SJSA1 (cell line): ENCODE results near the gene IGF2. TPM values are rescaled to one million over a fixed set of nuclear protein-coding genes. Genes with fewer than 3 reads are reported as not detected.
A peak's percentile ranks its signal among the peaks of the same experiment; 100 is the strongest.

Source experiments
- DNase-seq, 2 experiments: peaks; one replicate each; pipeline ENCODE4 v3.0.0-alpha.2; 2015 to 2020; ENCODE audit warnings: low spot score in 2 of 2, low read depth in 1 of 2
- H3K27ac ChIP-seq: fragments of 250-450 bp; sonication (Bioruptor Pico); 2 replicates; pipeline ENCODE4 v1.5.1; 2020; ENCODE audit warnings: mild to moderate bottlenecking, moderate library complexity
- H3K27me3 ChIP-seq: fragments of 250-450 bp; sonication (Bioruptor Pico); replicated peaks from 2 replicates; pipeline ENCODE4 v1.5.1; 2020; ENCODE audit warnings: mild to moderate bottlenecking, moderate library complexity
- H3K36me3 ChIP-seq: fragments of 250-450 bp; sonication (Bioruptor Pico); 2 replicates; pipeline ENCODE4 v1.5.1; 2020; ENCODE audit warnings: mild to moderate bottlenecking
- H3K4me1 ChIP-seq: fragments of 250-450 bp; sonication (Bioruptor Pico); replicated peaks from 2 replicates; pipeline ENCODE4 v1.6.1; 2021; ENCODE audit warnings: mild to moderate bottlenecking
- H3K4me3 ChIP-seq: fragments of 250-450 bp; sonication (Bioruptor Pico); 2 replicates; pipeline ENCODE4 v1.5.1; 2020; ENCODE audit warnings: mild to moderate bottlenecking
- H3K9me3 ChIP-seq: fragments of 250-450 bp; sonication (Bioruptor Pico); replicated peaks from 2 replicates; pipeline ENCODE4 v1.5.1; 2020; ENCODE audit warnings: mild to moderate bottlenecking
- total RNA-seq: library from RNA; depleted of rRNA; stranded (reverse); fragments of >200 nt; shearing (Covaris generic); gene quantifications from 2 replicates; pipeline ENCODE4 v1.2.3, GENCODE V29; 2014

The IGF2 gene
- total RNA-seq, 1 experiment from 2014 or later = 31.5 TPM

DNA sequence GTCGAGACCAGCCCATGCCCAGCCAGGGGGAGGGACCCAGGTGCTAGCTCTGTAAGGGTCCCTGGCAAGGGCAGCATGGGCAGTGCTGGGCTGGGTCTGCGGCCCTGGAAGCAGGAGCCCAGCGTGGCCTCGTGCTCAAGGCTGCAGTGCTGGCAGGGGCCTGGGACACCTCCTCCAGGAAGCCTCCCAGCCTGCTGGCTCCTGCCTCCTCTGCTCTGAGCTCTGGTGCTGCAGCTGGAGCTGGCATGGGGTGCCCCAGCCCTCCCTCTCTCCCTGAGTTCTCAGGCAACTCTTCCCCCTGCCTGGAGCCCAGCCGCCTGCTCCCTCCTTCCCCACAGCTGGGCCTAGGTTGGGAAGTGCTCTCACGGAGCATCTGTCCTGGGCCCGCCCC lies 15.0 kb upstream of the IGF2 start:
- no peak for DNase-seq
- Histone ChIP-seq H3K36me3 (no peaks in the 10 kb centered on the region), H3K4me3 (no peak overlapping the region), H3K27me3 (peaks cover 12% of the 10 kb centered on the region), H3K9me3 (no peaks in the 10 kb centered on the region), H3K4me1 (peaks cover 5% of the 10 kb centered on the region; the same call in 1 of the 2 replicates), H3K27ac (no peak overlapping the region)

DNA sequence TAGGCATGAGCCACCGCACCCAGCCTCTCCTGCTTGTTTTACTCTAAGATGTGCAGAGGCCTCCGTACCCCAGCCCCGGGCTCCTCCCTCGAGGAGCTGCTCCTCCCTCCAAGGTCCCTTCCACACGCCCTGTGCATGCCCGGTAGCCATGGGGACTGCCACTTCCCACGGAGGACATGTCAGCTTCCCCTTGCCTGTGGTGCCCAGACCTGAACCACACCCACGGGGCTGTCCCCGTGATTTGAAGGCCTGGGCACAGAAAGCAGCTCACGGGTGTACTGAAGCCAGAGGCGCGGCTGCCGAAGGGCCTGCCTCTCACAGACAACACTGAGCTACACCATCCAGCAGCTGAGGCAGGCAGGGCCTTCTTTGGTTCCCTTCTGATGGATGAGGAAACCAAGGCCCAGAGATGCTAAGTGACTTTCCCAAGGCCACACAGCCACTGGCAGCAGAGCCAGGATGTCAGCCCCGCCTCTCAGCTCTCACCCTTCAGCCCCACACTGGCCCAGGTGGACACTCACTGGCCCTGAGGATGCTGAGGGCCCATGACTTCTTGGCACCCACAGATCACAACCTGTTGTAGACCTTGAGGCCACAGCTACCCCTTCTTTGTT lies 14.5 kb upstream of the IGF2 start:
- Histone ChIP-seq H3K4me1 (peaks cover 5% of the 10 kb centered on the region; the same call in 1 of the 2 replicates), H3K36me3 (no peaks in the 10 kb centered on the region), H3K27me3 (peaks cover 15% of the 10 kb centered on the region), H3K27ac (no peak overlapping the region), H3K4me3 (no peak overlapping the region), H3K9me3 (no peaks in the 10 kb centered on the region)
- no peak for DNase-seq

DNA sequence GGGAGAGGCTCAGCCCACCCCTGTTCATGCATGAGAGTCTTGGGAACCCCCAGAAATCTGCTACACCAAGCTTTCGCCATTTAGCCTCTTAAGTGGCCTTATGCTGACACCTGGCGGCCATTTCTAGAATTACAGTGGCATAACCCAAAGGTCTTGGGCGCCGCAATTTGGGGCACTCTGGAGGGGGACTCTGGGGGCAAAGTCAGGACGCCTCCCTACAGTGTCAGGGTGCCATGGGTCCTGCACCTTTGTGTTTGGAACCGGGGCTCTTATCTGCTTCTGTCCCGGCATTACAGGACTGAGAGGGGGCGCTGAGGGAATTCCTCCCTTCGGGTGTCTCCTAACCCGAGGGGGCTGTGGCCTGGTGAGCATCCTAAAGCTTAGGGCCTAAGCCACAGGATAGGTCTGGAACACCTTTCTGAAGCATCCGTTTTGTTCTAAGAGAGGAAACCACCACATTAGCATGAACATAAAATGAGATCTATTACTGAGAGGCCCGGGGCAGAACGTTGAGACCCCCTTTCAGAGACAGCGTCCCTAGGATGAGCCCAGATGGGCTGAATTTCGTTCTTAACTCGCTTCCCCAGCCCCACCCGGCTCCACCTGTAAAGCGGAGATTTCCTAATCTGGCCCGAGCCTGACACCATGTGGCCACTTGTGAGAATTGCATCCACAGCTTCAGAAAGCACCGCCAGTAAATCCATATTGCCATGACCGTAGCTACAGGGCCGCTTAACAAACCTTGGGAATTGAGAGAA lies 12.5 kb upstream of the IGF2 start:
- no peak overlapping the region for H3K4me3 ChIP-seq
- no peak overlapping the region for H3K27ac ChIP-seq
- H3K4me1 ChIP-seq = peaks cover 5% of the 10 kb centered on the region; the same call in 1 of the 2 replicates
- H3K9me3 ChIP-seq = no peaks in the 10 kb centered on the region
- DNase-seq = peak; percentile 80 to 82
- H3K36me3 ChIP-seq = no peaks in the 10 kb centered on the region
- H3K27me3 ChIP-seq = peaks cover 29% of the 10 kb centered on the region

DNA sequence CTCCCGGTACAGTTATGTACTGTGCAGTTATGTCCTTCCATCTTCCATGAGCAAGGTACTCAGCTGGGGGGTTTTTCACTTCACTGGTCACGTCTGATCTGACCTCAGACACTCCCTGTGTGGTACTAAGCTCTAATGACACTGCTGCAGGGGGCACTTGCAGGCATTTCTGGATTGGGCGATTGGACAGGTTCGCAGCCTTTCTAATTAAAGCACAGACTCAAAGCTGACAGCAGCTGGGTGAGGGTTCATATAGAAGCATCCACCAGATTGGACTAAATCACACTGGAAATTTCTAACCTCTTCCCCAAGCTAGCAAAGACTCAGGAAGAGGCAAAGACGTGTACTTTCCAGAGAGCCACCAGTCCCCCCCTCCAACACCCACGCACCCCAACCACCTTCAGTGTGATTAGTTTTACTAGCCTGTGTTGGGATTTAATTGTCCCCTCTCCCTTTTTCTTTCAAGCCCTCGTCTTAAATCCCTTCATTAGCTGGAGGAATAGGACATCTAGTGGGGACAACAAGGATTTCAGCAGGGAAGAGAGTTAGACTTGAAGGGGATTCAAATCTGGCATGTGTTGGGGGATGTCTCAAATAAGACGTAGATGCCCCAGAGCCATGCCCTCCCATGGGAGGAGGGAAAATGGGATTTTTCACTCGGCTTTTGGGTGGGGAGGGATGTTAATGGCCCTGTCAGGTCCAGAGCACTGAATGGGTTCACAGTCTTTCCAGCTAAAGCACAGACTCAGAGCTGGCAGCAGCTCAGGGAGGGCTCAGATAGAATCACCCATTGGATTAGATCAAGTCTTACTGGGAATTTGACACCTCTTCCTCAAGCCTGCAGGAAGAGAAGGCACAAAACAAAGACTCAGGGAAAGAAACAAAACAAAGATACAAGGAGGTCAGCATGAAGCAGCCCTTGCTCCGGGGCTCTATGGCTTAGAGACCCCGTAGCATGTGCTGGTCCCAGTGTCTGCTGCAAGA lies 11.0 kb upstream of the IGF2 start:
- DNase-seq = peak in 1 of 2 experiments; percentile 72
- Histone ChIP-seq H3K27ac (no peak overlapping the region), H3K4me1 (peaks cover 5% of the 10 kb centered on the region; the same call in 1 of the 2 replicates), H3K27me3 (peaks cover 41% of the 10 kb centered on the region), H3K36me3 (no peaks in the 10 kb centered on the region), H3K4me3 (no peak overlapping the region), H3K9me3 (no peaks in the 10 kb centered on the region)

DNA sequence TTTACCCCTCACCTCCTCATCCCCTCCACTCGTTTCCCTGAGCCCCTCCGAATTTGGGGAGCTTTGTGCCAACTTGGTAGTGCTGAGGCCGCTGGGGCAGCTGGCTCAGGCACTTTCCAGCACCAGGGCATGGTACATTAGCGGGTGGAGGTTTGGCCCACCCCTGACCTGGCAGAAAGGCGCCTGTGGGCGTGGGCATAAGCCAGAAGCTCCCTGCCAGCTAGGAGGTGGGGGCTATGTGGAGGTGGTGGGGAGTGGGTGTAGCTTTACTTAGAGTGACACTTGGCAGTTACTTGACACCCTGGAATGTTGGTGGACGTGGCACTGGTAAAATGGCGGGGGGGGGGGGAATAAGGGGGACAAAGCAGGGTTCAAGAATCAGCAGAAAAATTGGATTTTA lies 10.3 kb upstream of the IGF2 start:
- Histone ChIP-seq H3K27me3 (peaks cover 48% of the 10 kb centered on the region), H3K27ac (no peak overlapping the region), H3K9me3 (no peaks in the 10 kb centered on the region), H3K36me3 (no peaks in the 10 kb centered on the region), H3K4me3 (no peak overlapping the region), H3K4me1 (peaks cover 5% of the 10 kb centered on the region; the same call in 1 of the 2 replicates)
- DNase-seq = no peak

DNA sequence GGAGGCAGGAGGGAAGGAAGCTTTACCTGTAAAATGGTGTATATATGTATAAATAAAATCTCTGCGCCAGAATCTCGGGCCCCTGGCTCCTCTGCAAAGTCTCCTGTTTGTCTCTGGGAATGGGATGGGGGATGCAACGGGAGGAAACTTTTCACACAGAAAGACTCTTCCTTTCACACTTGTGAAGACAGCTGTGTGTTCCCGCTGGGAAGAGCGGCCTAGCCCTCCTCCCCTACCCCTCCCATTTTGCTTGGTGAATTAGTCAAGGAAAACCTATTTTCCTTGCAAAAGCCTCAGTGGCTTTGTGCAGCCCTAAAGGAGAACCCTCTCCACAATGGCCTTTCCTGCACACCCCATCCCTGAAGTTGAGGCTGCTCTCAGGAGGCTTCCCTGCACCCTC lies 9.4 kb upstream of the IGF2 start:
- Histone ChIP-seq H3K9me3 (no peaks in the 10 kb centered on the region), H3K4me1 (peaks cover 14% of the 10 kb centered on the region), H3K4me3 (no peak overlapping the region), H3K27ac (no peak overlapping the region), H3K27me3 (peaks cover 57% of the 10 kb centered on the region), H3K36me3 (no peaks in the 10 kb centered on the region)
- DNase-seq = no peak

DNA sequence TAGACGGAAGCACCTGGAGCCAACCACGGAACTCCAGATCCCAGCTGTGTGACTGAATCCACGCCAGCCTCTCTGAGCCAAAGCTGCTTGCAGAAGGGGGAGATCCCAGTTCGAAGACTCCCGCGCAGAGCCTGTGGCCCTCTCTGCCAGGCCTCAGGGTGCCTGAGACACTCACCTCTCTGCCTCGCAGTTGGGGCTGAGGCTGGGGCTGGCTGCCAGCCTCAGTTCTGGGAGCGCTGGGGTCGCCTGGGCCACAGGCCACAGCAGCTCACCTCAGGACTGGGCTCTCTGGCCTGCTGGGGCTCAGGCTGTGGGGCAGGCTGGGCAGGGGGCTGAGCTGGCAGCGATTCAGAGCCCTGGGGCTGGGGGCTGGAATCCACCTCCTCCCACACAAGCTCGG lies 8.2 kb upstream of the IGF2 start:
- Histone ChIP-seq H3K27ac (no peak overlapping the region), H3K36me3 (no peaks in the 10 kb centered on the region), H3K4me3 (no peak overlapping the region), H3K4me1 (peaks cover 23% of the 10 kb centered on the region), H3K9me3 (no peaks in the 10 kb centered on the region), H3K27me3 (peaks cover 62% of the 10 kb centered on the region)
- no peak for DNase-seq

DNA sequence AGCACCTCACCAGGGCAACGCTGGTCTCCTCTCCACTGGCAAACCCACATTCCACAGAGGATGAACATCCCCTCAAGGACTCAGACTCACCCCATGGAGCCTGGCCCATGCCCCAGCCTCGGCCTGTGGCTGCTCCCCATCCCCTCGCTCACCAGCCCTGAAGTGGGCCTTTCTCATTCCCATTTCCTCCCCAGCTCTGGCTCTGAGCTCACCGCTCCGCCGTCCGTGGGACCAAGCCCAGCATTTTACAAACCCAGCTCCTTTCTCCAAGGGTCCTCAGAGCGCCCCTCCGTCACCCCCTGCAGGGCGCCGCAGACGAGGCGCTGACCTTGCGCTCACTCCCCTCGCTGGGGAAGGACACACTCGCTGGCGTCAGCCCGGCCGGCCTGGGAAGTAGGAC lies 6.9 kb upstream of the IGF2 start:
- H3K27ac ChIP-seq = no peak overlapping the region
- H3K4me1 ChIP-seq = peaks cover 18% of the 10 kb centered on the region
- H3K4me3 ChIP-seq = no peak overlapping the region
- H3K27me3 ChIP-seq = peaks cover 75% of the 10 kb centered on the region
- no peaks in the 10 kb centered on the region for H3K36me3 ChIP-seq
- H3K9me3 ChIP-seq = no peaks in the 10 kb centered on the region
- DNase-seq = no peak

DNA sequence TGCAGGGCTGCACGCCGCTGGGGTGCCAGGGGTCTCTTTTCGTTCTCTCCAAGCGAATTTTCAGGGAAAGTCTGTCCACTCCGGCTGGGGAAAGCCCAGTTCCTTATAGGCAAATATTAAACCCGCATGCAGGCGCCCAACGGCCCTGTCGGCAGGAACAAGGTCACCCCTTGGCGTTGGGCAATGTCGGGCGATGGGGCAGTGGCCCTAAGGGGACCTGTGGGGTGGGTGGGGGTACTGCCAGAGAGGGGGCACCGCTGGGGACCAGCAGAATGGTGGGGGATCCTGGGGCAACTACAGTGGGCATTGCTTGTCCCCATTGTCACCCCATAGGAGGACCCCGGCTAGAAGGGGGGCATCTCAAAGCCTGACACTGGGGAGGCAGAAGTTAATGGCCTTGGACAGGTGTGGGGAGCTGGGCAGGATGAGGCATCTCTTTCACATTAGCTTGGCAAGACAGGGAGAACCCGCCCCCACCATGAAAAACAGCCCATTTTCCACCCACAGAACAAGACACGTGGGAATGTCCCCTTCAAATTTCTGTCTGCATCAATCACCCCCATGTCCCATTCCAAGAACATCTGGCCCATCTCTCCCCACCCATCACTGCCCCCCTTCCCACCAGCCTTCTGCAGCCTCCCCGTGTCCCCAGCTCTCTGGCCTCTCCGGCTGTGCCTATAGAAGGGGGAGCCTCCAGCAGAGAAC lies 5.5 kb upstream of the IGF2 start:
- H3K4me1 ChIP-seq = peaks cover 21% of the 10 kb centered on the region
- H3K9me3 ChIP-seq = peaks cover 3% of the 10 kb centered on the region; the same call in 1 of the 2 replicates
- H3K36me3 ChIP-seq = no peaks in the 10 kb centered on the region
- H3K27ac ChIP-seq = no peak overlapping the region
- peaks cover 81% of the 10 kb centered on the region for H3K27me3 ChIP-seq
- 0 out of 2 replicates have a peak overlapping the region, but pooled peaks have one; percentile 16 for H3K4me3 ChIP-seq
- DNase-seq = no peak

DNA sequence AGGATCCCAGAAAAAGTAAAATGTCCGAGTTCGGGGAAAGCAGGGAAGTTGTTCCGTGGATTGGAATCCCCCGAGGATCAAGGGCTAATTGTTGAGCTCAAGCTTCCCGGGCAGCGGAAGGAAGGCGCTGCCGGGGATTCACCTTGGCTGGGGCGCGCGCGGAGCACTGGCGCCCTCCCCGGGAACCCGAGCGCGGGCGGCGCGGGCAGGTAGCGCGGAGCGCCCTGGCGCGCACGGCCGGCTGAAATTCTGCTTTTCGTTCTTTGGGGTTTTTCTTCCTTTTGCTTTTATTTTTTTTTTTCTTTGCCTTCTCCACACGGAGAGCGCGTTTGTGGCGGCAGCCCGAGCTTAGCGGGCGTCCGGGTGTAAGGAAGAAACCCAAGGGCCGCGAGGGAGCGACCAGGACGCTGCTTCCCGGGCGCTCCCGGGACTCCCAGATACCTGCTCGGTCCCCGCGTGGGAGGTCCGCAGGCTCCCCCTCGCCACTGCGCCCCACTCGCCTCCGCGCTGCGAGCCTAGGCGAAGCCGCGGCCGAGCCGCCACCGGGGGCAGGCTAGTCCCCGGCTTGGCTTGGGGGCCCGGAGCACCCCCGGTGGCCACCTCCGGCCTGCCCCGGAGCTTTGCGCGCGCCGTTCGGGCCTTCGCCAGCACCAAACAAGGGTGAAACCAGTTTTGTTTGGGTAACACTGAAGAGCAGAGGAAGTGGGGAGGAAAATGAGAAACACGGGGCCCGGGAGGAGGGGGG lies 4.8 kb upstream of the IGF2 start:
- H3K36me3 ChIP-seq = no peaks in the 10 kb centered on the region
- DNase-seq = peak in 1 of 2 experiments; percentile 47
- peaks cover 77% of the 10 kb centered on the region for H3K27me3 ChIP-seq
- H3K4me3 ChIP-seq = peak overlapping the region; percentile 16; the same call in 1 of the 2 replicates
- H3K4me1 ChIP-seq = peaks cover 26% of the 10 kb centered on the region
- H3K27ac ChIP-seq = no peak overlapping the region
- H3K9me3 ChIP-seq = peaks cover 3% of the 10 kb centered on the region; the same call in 1 of the 2 replicates

DNA sequence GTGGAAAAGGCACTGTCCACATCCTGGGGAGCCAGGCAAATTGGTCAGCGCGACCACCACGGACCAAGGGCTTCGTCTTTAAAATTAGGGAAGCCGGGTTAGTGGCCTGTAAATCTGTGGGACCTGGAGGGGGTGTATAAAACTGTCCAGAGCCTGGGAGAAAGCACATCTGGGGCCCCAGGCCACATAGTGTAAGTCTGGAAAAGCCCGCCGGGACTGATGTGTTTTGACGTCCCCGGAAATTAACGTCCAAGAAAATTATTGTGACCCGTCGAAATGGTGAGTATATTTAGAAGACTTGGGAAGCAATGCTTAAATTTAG lies 4.2 kb upstream of the IGF2 start:
- no peak for DNase-seq
- Histone ChIP-seq H3K4me3 (no peak overlapping the region), H3K36me3 (no peaks in the 10 kb centered on the region), H3K4me1 (peaks cover 29% of the 10 kb centered on the region), H3K27me3 (peaks cover 76% of the 10 kb centered on the region), H3K27ac (no peak overlapping the region), H3K9me3 (peaks cover 3% of the 10 kb centered on the region; the same call in 1 of the 2 replicates)

DNA sequence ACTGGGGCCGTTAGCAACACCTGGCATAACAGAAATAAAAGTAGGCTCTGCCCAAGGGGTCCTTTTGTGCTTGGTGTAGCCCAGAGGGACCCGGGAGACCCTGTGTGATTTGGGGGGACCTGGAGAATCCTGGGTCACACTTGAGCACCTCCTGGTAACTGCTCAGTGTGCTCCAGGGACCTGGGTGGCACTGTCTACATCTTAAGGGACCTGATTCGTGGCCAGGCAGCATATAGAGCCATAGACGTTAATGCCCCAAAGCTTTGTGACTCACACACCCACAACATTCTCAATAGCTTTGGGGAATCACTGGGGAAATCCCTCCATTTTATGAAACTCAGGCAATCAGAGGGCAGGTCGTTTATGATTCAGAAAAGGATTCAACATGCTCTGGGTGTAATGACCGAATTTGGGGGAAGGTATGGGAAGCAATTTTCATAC lies 3.6 kb upstream of the IGF2 start:
- Histone ChIP-seq H3K9me3 (peaks cover 3% of the 10 kb centered on the region; the same call in 1 of the 2 replicates), H3K27ac (no peak overlapping the region), H3K4me3 (no peak overlapping the region), H3K27me3 (peaks cover 72% of the 10 kb centered on the region), H3K36me3 (no peaks in the 10 kb centered on the region; the same call in 1 of the 2 replicates), H3K4me1 (peaks cover 33% of the 10 kb centered on the region)
- DNase-seq = peak in 1 of 2 experiments; percentile 57
